Right lobe of liver (tissue), 6 donors: Measurements from ENCODE around the gene TNFRSF8. TPM values are rescaled to one million over a fixed set of nuclear protein-coding genes. Genes with fewer than 3 reads are reported as not detected.

Source experiments
- ATAC-seq, 4 donors: fragments of 200-7000 bp; cut with Tn5 transposase; one replicate each; pipeline ENCODE4 v1.9.1; 2020; ENCODE audit warnings: mild to moderate bottlenecking in 4 of 4, moderate library complexity in 4 of 4
- DNase-seq, 3 donors: peaks; one replicate each; pipeline ENCODE4 v3.0.0-alpha.2; 2020
- H3K27ac ChIP-seq, 3 donors: fragments of 200-600 bp; one replicate each; pipeline ENCODE4 v1.8.0; 2022
- H3K27me3 ChIP-seq, 2 donors: fragments of 200-600 bp; one replicate each; pipeline ENCODE4 v1.8.0; 2022
- H3K36me3 ChIP-seq, 4 donors: fragments of 200-600 bp; sonication (generic) in 1 of 4; one replicate each; pipeline versions ENCODE4 v1.5.1 to v1.8.0; 2017 to 2022; ENCODE audit warnings: control low read depth in 1 of 4
- H3K4me1 ChIP-seq, 4 donors: fragments of 200-600 bp; sonication (generic) in 1 of 4; one replicate each; pipeline versions ENCODE4 v1.5.1 to v1.8.0; 2017 to 2022; ENCODE audit warnings: control low read depth in 1 of 4
- H3K4me3 ChIP-seq, 3 donors: fragments of 200-600 bp; one replicate each; pipeline ENCODE4 v1.8.0; 2022
- H3K9me3 ChIP-seq, 4 donors: fragments of 200-600 bp; sonication (generic) in 1 of 4; one replicate each; pipeline versions ENCODE4 v1.5.1 to v1.8.0; 2017 to 2022; ENCODE audit warnings: control low read depth in 1 of 4
- POLR2A ChIP-seq: fragments of 450-650 bp; IDR thresholded peaks from one replicate; pipeline ENCODE4 v1.6.1; 2017; ENCODE audit warnings: antibody characterized with exemption, mild to moderate bottlenecking
- WGBS: methylation state at CpG from one replicate; pipeline ENCODE4 v1.1.6; 2018; ENCODE audit warnings: low coverage, low lambda C conversion rate; ENCODE audit not compliant: insufficient coverage; ENCODE audit errors: missing lambda C conversion rate; 5-methylcytosine and 5-hydroxymethylcytosine counted together
- intact Hi-C, 2 donors: fragments of 100-400 bp; cut with DNase I; formaldehyde crosslinking; loops; one replicate each; pipeline versions ENCODE4 v1.11.2 to v1.14.1; 2022
- total RNA-seq, 6 experiments: library from RNA; depleted of rRNA in 2 of 6; stranded (reverse); fragments of >200 nt in 2 of 6; fragmentation: NEBNext Ultra II Directional in 3 of 6; extraction: Animal tissue kit (Norgen Biotek cat#: 25700) in 3 of 6; gene quantifications; one replicate each; pipeline versions ENCODE4 v1.1.0 to v1.2.4, GENCODE V29; 2016 to 2023
- TF ChIP-seq, protein P1 (sequence below), 4 donors: fragments of 200-600 bp in 3 of 4; fragments of 450-650 bp in 1 of 4; IDR thresholded peaks; one replicate each; pipeline versions ENCODE4 v1.5.1 to v1.8.0; 2016 to 2022; ENCODE audit warnings: antibody characterized with exemption in 4 of 4, mild to moderate bottlenecking in 2 of 4
- donor health status: DM: no; HTN: yes; CAD: no.
- donor health status: DM: no; HTN: no; CAD: no.
- donor health status: DM: no; HTN: no; CAD: no.
- donor health status: DM: no; HTN: yes; CAD: no.
- donor health status: DM: no; HTN: yes; CAD: no.

The TNFRSF8 gene
- total RNA-seq, 6 experiments from 2014 or later = 0.12 to 0.29 (median 0.19) TPM; not detected in 1

DNA sequence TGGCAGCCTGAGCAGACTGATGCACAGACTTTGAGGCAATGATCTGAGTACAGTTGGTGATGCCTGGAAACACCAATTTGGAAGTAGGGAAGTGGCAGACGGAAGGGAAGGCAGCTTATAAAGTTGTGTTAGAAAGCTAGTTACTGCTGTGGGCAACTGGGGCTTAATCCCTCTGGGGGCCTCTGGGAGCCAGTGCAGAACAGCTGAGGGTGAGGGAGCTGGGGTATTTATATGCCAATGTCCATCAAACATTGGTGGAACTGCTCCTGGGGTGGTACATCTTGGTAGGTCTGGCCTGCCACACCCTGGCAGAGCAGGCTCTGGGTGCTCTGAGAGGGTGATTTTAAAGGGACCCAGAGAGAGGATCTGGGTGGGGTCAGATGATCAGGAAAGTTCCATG, 28.1 kb downstream of the TNFRSF8 start:
- Histone ChIP-seq H3K27me3 (no peaks in the 10 kb centered on the region), H3K36me3 (no peaks in the 10 kb centered on the region), H3K4me1 (no peaks in the 10 kb centered on the region), H3K27ac (no peak overlapping the region), H3K4me3 (no peak overlapping the region), H3K9me3 (no peaks in the 10 kb centered on the region)
- DNase-seq = no peak
- no peak for ATAC-seq
- WGBS = 70% methylated on average over 1 of the region's 1 CpG
- TF ChIP-seq, protein P1, sequence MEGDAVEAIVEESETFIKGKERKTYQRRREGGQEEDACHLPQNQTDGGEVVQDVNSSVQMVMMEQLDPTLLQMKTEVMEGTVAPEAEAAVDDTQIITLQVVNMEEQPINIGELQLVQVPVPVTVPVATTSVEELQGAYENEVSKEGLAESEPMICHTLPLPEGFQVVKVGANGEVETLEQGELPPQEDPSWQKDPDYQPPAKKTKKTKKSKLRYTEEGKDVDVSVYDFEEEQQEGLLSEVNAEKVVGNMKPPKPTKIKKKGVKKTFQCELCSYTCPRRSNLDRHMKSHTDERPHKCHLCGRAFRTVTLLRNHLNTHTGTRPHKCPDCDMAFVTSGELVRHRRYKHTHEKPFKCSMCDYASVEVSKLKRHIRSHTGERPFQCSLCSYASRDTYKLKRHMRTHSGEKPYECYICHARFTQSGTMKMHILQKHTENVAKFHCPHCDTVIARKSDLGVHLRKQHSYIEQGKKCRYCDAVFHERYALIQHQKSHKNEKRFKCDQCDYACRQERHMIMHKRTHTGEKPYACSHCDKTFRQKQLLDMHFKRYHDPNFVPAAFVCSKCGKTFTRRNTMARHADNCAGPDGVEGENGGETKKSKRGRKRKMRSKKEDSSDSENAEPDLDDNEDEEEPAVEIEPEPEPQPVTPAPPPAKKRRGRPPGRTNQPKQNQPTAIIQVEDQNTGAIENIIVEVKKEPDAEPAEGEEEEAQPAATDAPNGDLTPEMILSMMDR (IDR thresholded peaks at IDR 0.05) = no peak
- TF ChIP-seq POLR2A = no peak
- intact Hi-C loops = no loop called here

DNA sequence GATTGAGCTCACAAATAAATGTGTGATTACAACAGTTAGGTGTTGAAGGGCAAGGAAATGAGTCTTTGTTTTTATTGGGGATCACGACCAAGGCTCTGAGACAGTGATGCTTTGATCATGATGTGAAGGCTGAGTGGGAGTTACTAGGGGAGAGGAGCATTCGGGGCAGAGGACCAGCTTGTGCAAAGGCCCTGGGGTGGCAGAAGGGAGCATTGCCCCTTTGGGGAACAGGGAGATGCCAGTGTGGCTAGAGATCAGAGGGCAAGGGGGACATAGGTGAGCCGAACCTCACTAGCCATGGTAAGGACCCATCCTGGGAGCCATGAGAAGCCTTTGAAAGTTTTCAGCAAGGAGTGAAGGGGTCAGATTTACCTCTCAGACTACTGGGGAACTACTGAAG, 31.1 kb downstream of the TNFRSF8 start:
- WGBS = 75% methylated on average over 2 of the region's 3 CpGs
- Histone ChIP-seq H3K27ac (no peak overlapping the region), H3K9me3 (no peaks in the 10 kb centered on the region), H3K36me3 (no peaks in the 10 kb centered on the region), H3K27me3 (no peaks in the 10 kb centered on the region), H3K4me3 (no peak overlapping the region), H3K4me1 (no peaks in the 10 kb centered on the region)
- ATAC-seq (no peak), DNase-seq (no peak)
- TF ChIP-seq POLR2A = no peak
- TF ChIP-seq, protein P1 (IDR thresholded peaks at IDR 0.05) = no peak
- intact Hi-C loops = no loop called here

DNA sequence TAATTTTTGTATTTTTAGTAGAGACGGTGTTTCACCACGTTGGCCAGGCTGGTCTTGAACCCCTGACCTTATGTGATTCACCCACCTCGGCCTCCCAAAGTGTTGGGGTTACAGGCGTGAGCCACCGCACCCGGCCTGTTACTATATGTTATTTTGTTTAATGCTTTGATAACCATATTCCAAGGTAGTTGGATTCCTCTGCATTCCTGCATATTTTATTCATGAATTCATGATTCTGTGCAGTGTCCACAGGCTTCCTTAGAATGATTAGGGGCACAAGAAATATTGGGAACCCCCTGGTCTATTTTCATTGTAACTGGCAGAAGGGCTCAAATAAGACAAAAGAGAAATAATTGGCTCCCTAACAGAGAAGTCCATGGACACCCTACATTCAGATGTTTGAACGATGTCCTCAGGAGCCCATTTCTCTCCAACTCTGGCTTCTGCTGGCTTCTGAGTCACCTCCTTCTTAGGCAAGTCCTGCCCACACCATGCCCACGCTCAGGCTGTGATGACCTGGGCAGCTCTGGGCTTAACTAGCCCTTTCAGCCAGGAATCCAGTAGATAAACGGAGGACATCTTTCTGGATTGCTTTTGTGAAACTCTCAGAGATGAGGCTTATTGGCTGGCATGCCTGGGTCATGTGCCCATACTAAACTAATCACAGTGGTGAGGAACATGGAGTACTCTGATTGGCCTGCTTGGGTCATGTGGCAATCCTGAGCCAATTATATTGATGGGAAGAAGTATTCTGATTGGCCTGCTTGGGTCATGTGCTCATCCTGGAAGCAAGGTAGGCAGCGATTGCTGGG, 32.6 kb downstream of the TNFRSF8 start:
- Histone ChIP-seq H3K9me3 (no peaks in the 10 kb centered on the region), H3K36me3 (no peaks in the 10 kb centered on the region), H3K27me3 (no peaks in the 10 kb centered on the region), H3K4me3 (no peak overlapping the region), H3K27ac (no peak overlapping the region), H3K4me1 (no peaks in the 10 kb centered on the region)
- WGBS = 87% methylated on average over 7 of the region's 10 CpGs
- intact Hi-C loops = no loop called here
- DNase-seq (no peak), ATAC-seq (no peak)
- no peak for TF ChIP-seq POLR2A
- TF ChIP-seq, protein P1 (IDR thresholded peaks at IDR 0.05) = no peak

DNA sequence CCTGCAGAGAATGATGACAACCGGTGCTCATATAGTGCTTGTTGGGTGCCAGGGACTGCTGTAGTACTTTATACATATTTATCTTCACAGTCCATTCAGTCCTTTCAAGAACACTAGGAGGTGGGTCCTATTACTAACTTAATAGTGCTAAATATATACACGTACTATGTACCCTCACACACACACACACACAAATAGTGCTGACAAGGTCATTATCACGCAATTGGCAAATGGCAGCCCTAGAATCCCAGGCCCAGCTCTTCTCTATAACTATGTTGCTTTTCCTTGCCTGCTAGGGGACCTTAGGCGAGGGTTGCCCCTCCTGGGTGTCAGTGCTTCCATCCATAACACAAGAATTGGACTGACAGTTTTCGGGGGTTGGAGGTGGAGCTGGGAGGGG, 33.5 kb downstream of the TNFRSF8 start:
- Histone ChIP-seq H3K27me3 (no peaks in the 10 kb centered on the region), H3K4me1 (no peaks in the 10 kb centered on the region), H3K36me3 (no peaks in the 10 kb centered on the region), H3K9me3 (no peaks in the 10 kb centered on the region), H3K27ac (no peak overlapping the region), H3K4me3 (no peak overlapping the region)
- ATAC-seq (no peak), DNase-seq (no peak)
- TF ChIP-seq POLR2A = no peak
- TF ChIP-seq, protein P1 (IDR thresholded peaks at IDR 0.05) = no peak
- intact Hi-C loops = no loop called here
- WGBS = 64% methylated on average over 3 of the region's 5 CpGs
